Measurements from ENCODE around the gene FAM111B. TPM values are rescaled to one million over a fixed set of nuclear protein-coding genes. Genes with fewer than 3 reads are reported as not detected.
"Not testable (repeated sequence)": the region's sequence is repeated elsewhere in the genome, so short reads cannot be mapped to it uniquely, and the experiment has no call there.

The FAM111B gene
- total RNA-seq, 2 donors from 2014 or later, result 20.0 to 23.1 TPM

- H3K36me3 ChIP-seq (ENCODE audit: control insufficient read depth, insufficient read depth, low read length), result peaks cover 56% of the 10 kb centered on the region
- 92 to 100% methylated on average over 2 of the region's 2 CpGs for WGBS, 2 experiments (ENCODE audit: insufficient coverage in 1 of 2, insufficient read length in 1 of 2)
- H3K27me3 ChIP-seq (ENCODE audit: control insufficient read depth, insufficient read depth, low read length, poor library complexity, severe bottlenecking), result no peaks in the 10 kb centered on the region
- H3K27ac ChIP-seq (ENCODE audit: low read depth, low read length), result no peak overlapping the region
- H3K9me3 ChIP-seq (ENCODE audit: control insufficient read depth, low read length), result peaks cover 31% of the 10 kb centered on the region
- TF ChIP-seq, protein P1, sequence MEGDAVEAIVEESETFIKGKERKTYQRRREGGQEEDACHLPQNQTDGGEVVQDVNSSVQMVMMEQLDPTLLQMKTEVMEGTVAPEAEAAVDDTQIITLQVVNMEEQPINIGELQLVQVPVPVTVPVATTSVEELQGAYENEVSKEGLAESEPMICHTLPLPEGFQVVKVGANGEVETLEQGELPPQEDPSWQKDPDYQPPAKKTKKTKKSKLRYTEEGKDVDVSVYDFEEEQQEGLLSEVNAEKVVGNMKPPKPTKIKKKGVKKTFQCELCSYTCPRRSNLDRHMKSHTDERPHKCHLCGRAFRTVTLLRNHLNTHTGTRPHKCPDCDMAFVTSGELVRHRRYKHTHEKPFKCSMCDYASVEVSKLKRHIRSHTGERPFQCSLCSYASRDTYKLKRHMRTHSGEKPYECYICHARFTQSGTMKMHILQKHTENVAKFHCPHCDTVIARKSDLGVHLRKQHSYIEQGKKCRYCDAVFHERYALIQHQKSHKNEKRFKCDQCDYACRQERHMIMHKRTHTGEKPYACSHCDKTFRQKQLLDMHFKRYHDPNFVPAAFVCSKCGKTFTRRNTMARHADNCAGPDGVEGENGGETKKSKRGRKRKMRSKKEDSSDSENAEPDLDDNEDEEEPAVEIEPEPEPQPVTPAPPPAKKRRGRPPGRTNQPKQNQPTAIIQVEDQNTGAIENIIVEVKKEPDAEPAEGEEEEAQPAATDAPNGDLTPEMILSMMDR (conservative IDR thresholded peaks at IDR 0.05), result no peak
- no peaks in the 10 kb centered on the region for H3K4me1 ChIP-seq (ENCODE audit: control insufficient read depth, insufficient read depth, low read length)
- H3K9ac ChIP-seq (ENCODE audit: extremely low read depth, low read length, poor library complexity, severe bottlenecking), result no peak overlapping the region
- no peak overlapping the region for H3K27ac Mint-ChIP-seq
- H3K9me3 Mint-ChIP-seq, result peaks cover 24% of the 10 kb centered on the region
- H3K36me3 Mint-ChIP-seq (ENCODE audit: low read depth), result peaks cover 67% of the 10 kb centered on the region
- H3K4me1 Mint-ChIP-seq, result no peaks in the 10 kb centered on the region
- H3K4me3 ChIP-seq (ENCODE audit: low read length), result no peak overlapping the region
- DNase-seq, result no peak
- no peak overlapping the region for H3K4me3 Mint-ChIP-seq
- no peaks in the 10 kb centered on the region for H3K27me3 Mint-ChIP-seq (ENCODE audit: insufficient read depth)
Measured at GRCh38 chr11:59117774-59118173, 10.7 kb downstream of the FAM111B start.

DNA sequence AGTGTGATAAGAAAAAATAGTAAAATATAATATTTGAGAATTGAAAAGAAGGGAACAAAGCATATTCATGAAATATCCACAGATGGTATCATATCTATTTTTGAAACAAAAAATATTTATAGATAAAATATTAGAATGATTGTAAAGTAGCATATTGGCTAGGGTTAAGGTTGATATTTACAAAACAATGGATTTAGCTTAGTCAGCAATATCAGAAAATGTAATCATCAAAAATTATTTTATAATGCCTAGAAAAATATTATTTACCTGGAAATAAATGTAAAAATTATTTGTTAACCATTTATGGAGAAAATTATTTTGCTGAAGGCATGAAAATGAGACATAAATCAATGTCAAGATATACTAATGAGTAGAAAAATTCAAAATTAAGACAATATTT is 12.8 kb downstream of the FAM111B start:
- Histone ChIP-seq H3K4me1 (ENCODE audit: control insufficient read depth, insufficient read depth, low read length) (no peaks in the 10 kb centered on the region), H3K36me3 (ENCODE audit: control insufficient read depth, insufficient read depth, low read length) (peaks cover 63% of the 10 kb centered on the region), H3K9ac (ENCODE audit: extremely low read depth, low read length, poor library complexity, severe bottlenecking) (no peak overlapping the region), H3K27me3 (ENCODE audit: control insufficient read depth, insufficient read depth, low read length, poor library complexity, severe bottlenecking) (no peaks in the 10 kb centered on the region), H3K4me3 (ENCODE audit: low read length) (no peak overlapping the region), H3K9me3 (ENCODE audit: control insufficient read depth, low read length) (peaks cover 46% of the 10 kb centered on the region), H3K27ac (ENCODE audit: low read depth, low read length) (no peak overlapping the region)
- H3K27ac Mint-ChIP-seq, result no peak overlapping the region
- TF ChIP-seq, protein P1 (conservative IDR thresholded peaks at IDR 0.05), result no peak
- H3K4me1 Mint-ChIP-seq, result no peaks in the 10 kb centered on the region
- DNase-seq, result no peak
- H3K4me3 Mint-ChIP-seq, result no peak overlapping the region
- H3K9me3 Mint-ChIP-seq, result peaks cover 34% of the 10 kb centered on the region
- peaks cover 74% of the 10 kb centered on the region for H3K36me3 Mint-ChIP-seq (ENCODE audit: low read depth)
- no peaks in the 10 kb centered on the region for H3K27me3 Mint-ChIP-seq (ENCODE audit: insufficient read depth)

- Mint-ChIP-seq H3K4me3 (peak overlapping the region; percentile 37), H3K4me1 (peaks cover 12% of the 10 kb centered on the region), H3K27ac (no peak overlapping the region), H3K27me3 (ENCODE audit: insufficient read depth) (peaks cover 9% of the 10 kb centered on the region), H3K36me3 (ENCODE audit: low read depth) (peaks cover 12% of the 10 kb centered on the region), H3K9me3 (peaks cover 27% of the 10 kb centered on the region)
- Histone ChIP-seq H3K27ac (ENCODE audit: low read depth, low read length) (no peak overlapping the region), H3K27me3 (ENCODE audit: control insufficient read depth, insufficient read depth, low read length, poor library complexity, severe bottlenecking) (no peaks in the 10 kb centered on the region), H3K9me3 (ENCODE audit: control insufficient read depth, low read length) (peaks cover 22% of the 10 kb centered on the region), H3K4me3 (ENCODE audit: low read length) (peak overlapping the region; percentile 57), H3K36me3 (ENCODE audit: control insufficient read depth, insufficient read depth, low read length) (no peaks in the 10 kb centered on the region), H3K4me1 (ENCODE audit: control insufficient read depth, insufficient read depth, low read length) (peaks cover 6% of the 10 kb centered on the region), H3K9ac (ENCODE audit: extremely low read depth, low read length, poor library complexity, severe bottlenecking) (no peak overlapping the region)
- peak; percentile 96 for DNase-seq
- TF ChIP-seq, protein P1 (conservative IDR thresholded peaks at IDR 0.05), result peak; percentile 99
- 20 to 76% methylated on average over 4 to 20 of the region's 20 CpGs for whole genome bisulfite sequencing, 2 experiments (ENCODE audit: insufficient coverage in 1 of 2, insufficient read length in 1 of 2)
Measured at GRCh38 chr11:59135648-59136461, 28.8 kb downstream of the FAM111B start.

DNA sequence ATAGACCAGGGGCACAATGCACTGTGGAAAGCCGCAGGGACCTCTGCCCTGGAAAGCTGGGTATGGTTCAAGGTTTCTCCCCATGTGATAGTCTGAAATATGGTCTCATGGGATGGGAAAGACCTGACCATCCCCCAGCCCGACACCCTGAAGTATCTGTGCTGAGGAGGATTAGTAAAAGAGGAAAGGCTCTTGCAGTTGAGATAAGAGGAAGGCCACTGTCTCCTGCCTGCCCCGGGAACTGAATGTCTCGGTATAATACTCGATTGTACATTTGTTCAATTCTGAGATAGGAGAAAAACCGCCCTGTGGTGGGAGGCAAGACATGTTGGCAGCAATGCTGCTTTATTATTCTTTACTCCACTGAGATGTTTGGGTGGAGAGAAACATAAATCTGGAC is 29.5 kb downstream of the FAM111B start:
- not testable (repeated sequence) for H3K27me3 Mint-ChIP-seq (ENCODE audit: insufficient read depth); H3K36me3 ChIP-seq (ENCODE audit: control insufficient read depth, insufficient read depth, low read length); H3K36me3 Mint-ChIP-seq (ENCODE audit: low read depth); H3K27ac ChIP-seq (ENCODE audit: low read depth, low read length); H3K27ac Mint-ChIP-seq; H3K9ac ChIP-seq (ENCODE audit: extremely low read depth, low read length, poor library complexity, severe bottlenecking); H3K27me3 ChIP-seq (ENCODE audit: control insufficient read depth, insufficient read depth, low read length, poor library complexity, severe bottlenecking); H3K4me1 ChIP-seq (ENCODE audit: control insufficient read depth, insufficient read depth, low read length)
- Mint-ChIP-seq H3K9me3 (peaks cover 20% of the 10 kb centered on the region), H3K4me3 (peak overlapping the region; percentile 37), H3K4me1 (peaks cover 12% of the 10 kb centered on the region)
- H3K4me3 ChIP-seq (ENCODE audit: low read length), result peak overlapping the region; percentile 57
- peaks cover 15% of the 10 kb centered on the region for H3K9me3 ChIP-seq (ENCODE audit: control insufficient read depth, low read length)
- DNase-seq, result peak; percentile 44
- 92 to 100% methylated on average over 3 to 6 of the region's 6 CpGs for WGBS, 2 experiments (ENCODE audit: insufficient coverage in 1 of 2, insufficient read length in 1 of 2)

All from endodermal cell (in vitro differentiated cells).